Femur (tissue), 1 donor: Measurements from ENCODE around the gene FYB2.

Experiments
- DNase-seq: peaks from one replicate; pipeline ENCODE4 v3.0.0-alpha.2; 2017

FYB2 gene, protein sequence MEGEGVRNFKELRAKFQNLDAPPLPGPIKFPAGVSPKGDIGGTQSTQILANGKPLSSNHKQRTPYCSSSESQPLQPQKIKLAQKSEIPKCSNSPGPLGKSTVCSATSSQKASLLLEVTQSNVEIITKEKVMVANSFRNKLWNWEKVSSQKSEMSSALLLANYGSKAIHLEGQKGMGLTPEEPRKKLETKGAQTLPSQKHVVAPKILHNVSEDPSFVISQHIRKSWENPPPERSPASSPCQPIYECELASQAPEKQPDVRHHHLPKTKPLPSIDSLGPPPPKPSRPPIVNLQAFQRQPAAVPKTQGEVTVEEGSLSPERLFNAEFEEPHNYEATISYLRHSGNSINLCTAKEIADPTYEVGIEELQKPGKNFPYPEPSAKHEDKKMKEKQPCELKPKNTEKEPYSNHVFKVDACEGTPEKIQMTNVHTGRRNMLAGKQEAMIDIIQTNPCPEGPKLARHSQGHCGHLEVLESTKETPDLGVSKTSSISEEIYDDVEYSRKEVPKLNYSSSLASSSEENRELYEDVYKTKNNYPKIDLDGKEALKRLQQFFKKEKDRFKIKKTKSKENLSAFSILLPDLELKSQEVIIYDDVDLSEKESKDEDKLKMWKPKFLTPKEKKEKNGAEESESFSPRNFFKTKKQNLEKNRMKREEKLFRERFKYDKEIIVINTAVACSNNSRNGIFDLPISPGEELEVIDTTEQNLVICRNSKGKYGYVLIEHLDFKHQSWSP

GRCh38 chr1:56819387-56819899, at the start of gene FYB2:
FYB2 (minus strand) TSS chr1:56819404; CDS start chr1:56819290, 114 bp downstream.
- no peak for DNase-seq

DNA sequence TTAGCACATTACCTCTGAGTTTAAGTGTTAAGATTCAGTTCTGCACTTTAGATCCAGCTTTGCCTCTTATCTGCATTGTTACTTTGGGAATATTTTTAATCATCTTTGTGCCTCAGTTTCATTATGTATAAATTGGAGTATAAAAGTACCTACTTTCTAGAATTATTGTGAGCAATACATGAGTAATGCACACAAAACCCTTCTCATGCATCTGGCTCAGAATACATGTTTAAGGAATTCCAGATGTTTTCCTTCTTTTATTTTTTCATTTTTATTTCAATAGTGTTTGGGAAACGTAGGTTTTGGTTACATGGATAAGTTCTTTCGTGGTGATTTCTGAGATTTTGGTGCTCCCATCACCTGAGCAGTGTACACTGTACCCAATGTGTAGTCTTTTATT, 49.6 kb upstream of the FYB2 start:
- no peak for DNase-seq

GRCh38 chr1:56867491-56867890, 48.3 kb upstream of the FYB2 start:
- no peak for DNase-seq

DNA sequence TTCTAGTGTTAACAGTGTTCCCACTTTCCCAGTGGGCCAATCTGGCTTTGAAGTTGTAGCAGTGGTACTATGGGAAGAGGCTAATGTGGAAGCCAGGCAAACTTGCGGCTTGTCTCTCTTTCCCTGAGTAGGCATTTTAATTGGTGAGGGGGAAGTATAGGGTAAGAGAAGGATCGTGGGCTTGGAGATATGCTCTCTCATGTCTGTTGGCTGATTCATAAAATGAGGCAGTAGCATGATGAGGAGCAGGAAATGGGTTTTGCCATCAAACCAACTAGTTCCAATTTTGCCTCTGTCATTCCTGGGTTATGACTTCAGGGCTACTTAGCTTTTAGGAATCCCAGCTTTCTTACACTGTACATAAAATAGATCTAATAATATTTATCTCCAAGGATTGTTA, 47.5 kb upstream of the FYB2 start:
- no peak for DNase-seq

GRCh38 chr1:56864430-56864829, 45.2 kb upstream of the FYB2 start:
- DNase-seq = no peak

- DNase-seq = no peak
Observed at GRCh38 chr1:56863265-56863992, 44.2 kb upstream of the FYB2 start.

DNA sequence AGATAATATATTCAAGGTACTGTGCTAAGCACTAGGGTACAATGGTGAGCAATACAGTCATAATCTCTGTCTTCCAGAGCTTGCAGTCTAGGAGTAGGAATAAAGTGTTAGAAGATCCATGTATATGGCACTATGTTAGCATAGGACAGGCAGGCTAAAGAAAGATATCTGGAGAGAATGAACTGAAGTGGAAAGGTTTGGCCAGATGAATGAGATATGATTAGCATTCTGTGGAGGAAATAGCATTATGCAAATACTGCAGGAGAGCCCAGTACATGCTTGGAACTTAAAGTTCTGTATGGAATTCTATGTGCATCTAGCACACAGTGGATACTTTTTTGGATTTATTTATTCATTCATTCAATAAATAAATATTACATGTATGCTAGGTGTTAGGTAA, 40.1 kb upstream of the FYB2 start:
- no peak for DNase-seq

GRCh38 chr1:56856186-56856585, 37.0 kb upstream of the FYB2 start:
- DNase-seq = no peak

DNA sequence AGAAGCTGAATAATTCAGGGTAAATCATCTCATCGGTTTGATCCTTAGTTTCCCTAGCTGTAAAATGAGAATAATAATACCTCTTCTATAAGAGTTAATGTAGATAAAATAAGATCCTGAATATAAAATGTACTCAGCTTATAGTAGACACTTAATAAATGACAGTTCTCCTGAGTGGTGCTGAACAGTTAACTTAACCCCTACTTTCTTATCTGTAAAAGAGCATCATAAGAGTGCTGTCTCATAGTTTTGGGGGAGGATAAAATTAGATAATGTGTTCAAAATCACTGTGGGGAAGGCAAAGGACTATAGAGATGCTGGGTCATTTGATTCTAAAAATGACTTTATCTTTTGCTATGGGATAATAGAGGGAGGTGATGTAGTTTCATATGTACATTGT, 36.0 kb upstream of the FYB2 start:
- no peak for DNase-seq

DNA sequence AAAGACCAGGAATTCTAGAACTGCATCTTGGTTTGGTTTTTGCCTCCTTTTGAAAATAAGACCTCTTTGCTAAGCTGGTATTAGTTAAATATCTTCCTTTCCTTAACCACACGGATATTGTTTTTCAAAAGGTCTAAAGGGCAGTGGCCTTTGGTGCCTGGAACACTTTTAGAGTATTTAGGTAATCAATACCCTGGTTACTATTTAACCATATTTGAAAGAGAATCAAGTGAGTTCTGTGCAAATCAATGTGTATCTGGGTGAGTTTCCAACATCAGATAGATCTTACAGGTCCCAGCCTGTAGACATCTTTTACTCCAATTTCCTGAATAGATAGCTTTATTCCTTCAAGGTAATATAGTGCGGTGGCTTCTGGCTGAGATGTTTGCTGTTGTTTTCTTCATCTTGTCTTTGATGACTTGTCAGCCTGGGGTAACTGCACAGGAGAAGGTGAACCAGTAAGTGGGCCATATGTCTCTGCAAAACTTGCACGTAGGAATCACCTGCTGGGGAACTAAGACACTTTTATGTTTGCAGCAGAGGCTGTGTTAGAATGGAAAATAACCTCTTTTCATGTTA, 35.4 kb upstream of the FYB2 start, which contains the start of gene C8A:
C8A (plus strand) TSS at position 277 of the 579 bp plus-strand sequence; CDS start at position 382, 105 bp downstream.
- no peak for DNase-seq

DNA sequence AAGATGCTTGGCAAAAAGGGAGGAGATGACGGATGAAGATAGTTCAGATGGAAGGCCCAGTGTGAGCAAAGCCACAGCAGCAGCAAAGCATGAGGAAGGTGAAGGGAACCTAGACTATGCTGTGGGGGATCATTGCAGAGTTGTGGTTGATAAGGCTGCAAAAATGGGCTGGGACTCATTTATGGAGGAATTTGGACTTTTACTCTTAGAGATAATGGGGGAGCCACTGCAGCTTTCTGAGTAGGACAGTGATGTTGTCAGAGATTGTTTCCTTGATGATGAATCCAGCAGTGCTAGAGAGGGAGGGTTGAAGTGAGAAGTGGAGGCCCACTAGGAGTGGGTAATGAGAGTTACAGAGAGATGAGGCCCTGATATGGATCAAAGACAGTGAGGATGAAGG, 33.3 kb upstream of the FYB2 start:
- DNase-seq = no peak

GRCh38 chr1:56850922-56851321, 31.7 kb upstream of the FYB2 start:
- DNase-seq = no peak

- DNase-seq = no peak
Observed at GRCh38 chr1:56850411-56850810, 31.2 kb upstream of the FYB2 start.

GRCh38 chr1:56849750-56850149, 30.5 kb upstream of the FYB2 start:
- DNase-seq = no peak

- no peak for DNase-seq
Observed at GRCh38 chr1:56845343-56845742, 26.1 kb upstream of the FYB2 start.

DNA sequence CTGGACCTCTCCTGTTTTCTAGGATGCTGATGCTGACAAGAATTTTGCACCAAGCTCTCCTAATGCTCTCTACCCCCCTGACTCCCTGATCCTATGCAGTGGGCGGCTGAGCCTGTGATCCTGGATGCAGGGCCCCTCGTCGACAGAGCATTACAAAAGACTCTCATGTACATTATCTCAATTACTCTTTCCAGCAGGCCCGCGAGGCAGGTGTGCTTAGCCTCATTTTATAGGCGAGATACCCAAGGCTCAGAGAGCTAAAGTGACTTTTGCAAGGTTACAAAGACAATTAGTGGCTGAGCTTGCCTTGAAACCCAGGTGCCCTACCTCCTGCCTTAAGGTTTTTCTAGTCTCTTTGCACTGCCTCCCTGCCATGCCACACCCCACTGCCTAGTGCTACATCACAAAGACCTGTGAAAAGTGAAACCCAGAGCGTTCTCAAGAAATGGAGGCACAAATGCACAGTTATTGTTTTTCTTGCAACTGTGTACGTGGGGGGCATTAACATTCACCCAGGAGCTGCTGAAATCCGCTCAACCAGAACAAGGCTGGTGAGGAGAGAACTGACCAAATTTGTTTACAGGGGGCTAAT, 25.4 kb upstream of the FYB2 start:
- no peak for DNase-seq

DNA sequence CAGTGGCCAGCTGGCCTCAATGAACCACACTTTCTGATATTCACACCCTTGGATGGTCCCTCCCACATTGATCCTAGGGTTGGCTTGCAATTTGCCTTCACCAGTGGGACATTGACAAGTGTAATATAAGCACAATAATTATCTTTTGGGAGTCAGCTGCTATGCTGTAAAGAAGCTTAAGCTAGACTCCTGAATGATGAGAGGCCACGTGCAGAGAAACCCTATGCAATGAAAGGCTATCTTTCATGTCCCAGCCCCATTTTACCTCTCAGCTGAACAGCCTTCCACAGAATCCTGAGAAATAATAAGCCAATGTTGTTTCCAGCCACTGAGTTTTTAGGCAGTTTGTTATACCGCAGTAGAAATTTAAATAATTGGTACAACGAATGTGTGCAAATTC, 24.3 kb upstream of the FYB2 start:
- no peak for DNase-seq

DNA sequence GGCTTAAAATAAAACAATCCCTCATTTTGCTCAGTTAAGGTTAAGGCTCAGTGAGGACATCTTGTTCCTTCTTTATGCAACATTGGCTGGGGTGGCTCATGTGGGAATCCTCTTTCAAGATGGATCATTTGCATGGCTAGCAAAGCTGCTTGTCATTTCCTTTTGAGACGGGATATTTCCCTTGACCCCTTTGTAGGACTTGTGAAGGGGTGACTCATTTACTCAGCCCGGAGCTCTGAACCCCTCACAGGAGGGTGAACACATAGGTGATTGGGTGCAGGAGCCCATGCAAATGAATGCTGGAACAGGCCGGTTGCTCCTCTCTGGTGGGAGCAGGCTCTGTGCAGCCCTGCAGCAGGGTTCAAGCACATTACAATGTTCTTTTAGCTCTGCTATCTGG, 19.6 kb upstream of the FYB2 start:
- DNase-seq = no peak

GRCh38 chr1:56837244-56837939, 18.2 kb upstream of the FYB2 start:
- DNase-seq = no peak

GRCh38 chr1:56836359-56836758, 17.2 kb upstream of the FYB2 start:
- no peak for DNase-seq

GRCh38 chr1:56835657-56836056, 16.5 kb upstream of the FYB2 start:
- no peak for DNase-seq
